PFSK-1 (cell line): Measurements from ENCODE around the gene CEP112.

Experiments used
- POLR2AphosphoS5 ChIP-seq: IDR thresholded peaks from 2 replicates; pipeline ENCODE4 v1.6.1; 2012; ENCODE audit warnings: low read depth, mild to moderate bottlenecking, control low read depth, low read length, moderate library complexity
- SIN3A ChIP-seq: IDR thresholded peaks from 2 replicates; pipeline ENCODE4 v1.6.1; 2012; ENCODE audit warnings: mild to moderate bottlenecking, low read length, moderate library complexity, borderline replicate concordance; ENCODE audit not compliant: insufficient read depth
- TAF1 ChIP-seq: IDR thresholded peaks from 2 replicates; pipeline ENCODE4 v1.6.1; 2012; ENCODE audit warnings: low read length, control low read depth, borderline replicate concordance; ENCODE audit not compliant: insufficient read depth
- TF ChIP-seq, protein P1 (sequence below), 2 experiments: IDR thresholded peaks; 2 replicates each; pipeline versions ENCODE4 v1.6.1 to v1.8.0; 2011 to 2012; ENCODE audit warnings: low read depth in 2 of 2, low read length in 2 of 2, control low read depth in 1 of 2, inconsistent platforms in 1 of 2, mild to moderate bottlenecking in 1 of 2, moderate library complexity in 1 of 2; ENCODE audit not compliant: insufficient read depth in 1 of 2

DNA sequence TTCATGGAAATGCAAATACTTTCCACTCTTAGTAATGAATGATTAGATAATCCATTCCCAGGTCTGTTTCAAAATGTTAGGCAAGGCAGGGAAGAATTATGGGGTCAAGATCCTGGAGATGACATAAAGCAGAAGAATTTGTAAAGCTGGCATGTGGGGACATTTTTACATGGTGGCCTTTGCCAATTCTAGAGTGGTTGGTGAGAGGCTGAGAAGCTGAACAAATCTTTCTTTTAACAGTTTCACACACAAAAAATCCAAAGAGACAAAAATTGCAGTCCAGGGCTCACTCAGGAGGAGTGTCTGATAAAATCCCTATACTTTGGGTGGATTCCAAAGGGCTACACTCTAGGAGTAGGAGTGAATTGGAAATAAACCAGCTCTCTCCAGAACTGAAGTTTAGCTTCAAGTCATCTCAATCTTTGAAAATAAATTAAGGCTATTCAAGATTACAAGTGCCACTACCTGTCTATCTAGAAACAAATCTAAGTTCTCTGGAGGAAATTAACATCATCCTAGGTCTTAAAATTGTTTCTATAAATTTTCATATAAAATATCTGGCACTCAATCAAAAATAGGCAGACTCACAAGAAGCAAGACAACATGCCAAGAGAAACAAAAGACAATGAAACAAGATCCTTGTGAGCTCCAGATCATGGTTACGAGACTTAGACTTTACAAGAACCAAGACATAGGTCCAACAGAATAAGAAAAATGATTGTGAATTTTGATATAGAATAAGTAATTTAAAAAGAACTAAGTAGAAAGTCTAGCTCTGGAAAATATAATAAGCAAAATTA, 517.5 kb downstream of the CEP112 start:
- TF ChIP-seq SIN3A (no peak), TAF1 (no peak), POLR2AphosphoS5 (no peak)
- TF ChIP-seq, protein P1, sequence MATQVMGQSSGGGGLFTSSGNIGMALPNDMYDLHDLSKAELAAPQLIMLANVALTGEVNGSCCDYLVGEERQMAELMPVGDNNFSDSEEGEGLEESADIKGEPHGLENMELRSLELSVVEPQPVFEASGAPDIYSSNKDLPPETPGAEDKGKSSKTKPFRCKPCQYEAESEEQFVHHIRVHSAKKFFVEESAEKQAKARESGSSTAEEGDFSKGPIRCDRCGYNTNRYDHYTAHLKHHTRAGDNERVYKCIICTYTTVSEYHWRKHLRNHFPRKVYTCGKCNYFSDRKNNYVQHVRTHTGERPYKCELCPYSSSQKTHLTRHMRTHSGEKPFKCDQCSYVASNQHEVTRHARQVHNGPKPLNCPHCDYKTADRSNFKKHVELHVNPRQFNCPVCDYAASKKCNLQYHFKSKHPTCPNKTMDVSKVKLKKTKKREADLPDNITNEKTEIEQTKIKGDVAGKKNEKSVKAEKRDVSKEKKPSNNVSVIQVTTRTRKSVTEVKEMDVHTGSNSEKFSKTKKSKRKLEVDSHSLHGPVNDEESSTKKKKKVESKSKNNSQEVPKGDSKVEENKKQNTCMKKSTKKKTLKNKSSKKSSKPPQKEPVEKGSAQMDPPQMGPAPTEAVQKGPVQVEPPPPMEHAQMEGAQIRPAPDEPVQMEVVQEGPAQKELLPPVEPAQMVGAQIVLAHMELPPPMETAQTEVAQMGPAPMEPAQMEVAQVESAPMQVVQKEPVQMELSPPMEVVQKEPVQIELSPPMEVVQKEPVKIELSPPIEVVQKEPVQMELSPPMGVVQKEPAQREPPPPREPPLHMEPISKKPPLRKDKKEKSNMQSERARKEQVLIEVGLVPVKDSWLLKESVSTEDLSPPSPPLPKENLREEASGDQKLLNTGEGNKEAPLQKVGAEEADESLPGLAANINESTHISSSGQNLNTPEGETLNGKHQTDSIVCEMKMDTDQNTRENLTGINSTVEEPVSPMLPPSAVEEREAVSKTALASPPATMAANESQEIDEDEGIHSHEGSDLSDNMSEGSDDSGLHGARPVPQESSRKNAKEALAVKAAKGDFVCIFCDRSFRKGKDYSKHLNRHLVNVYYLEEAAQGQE (IDR thresholded peaks at IDR 0.05; ENCODE audit: insufficient read depth in 1 of 2, low read depth in 2 of 2, low read length in 2 of 2), result no peak
